CD14-positive monocyte (primary cell): ENCODE data around the gene CHST11. TPM values are rescaled to one million over a fixed set of nuclear protein-coding genes. Genes with fewer than 3 reads are reported as not detected.

Experiments used
- DNase-seq, 3 donors: peaks; one replicate each; pipeline ENCODE4 v3.0.0-alpha.2; 2011 to 2022
- H2AFZ ChIP-seq: 2 replicates; pipeline ENCODE4 v1.6.0; 2012; ENCODE audit warnings: mild to moderate bottlenecking, low read depth, low read length, inconsistent platforms; ENCODE audit not compliant: insufficient read depth, poor library complexity, severe bottlenecking
- H3K27ac ChIP-seq, 2 donors: 1 replicate in 1 of 2; 2 replicates in 1 of 2; pipeline ENCODE4 v1.5.1; 2012 to 2013; ENCODE audit warnings: low read length in 2 of 2, control low read depth in 1 of 2, inconsistent platforms in 1 of 2, low read depth in 1 of 2, mild to moderate bottlenecking in 1 of 2
- H3K27me3 ChIP-seq, 2 donors: one replicate each; pipeline versions ENCODE4 v1.6.0 to v1.6.1; 2011 to 2013; ENCODE audit warnings: low read length in 2 of 2; ENCODE audit not compliant: control insufficient read depth in 2 of 2, insufficient read depth in 2 of 2
- H3K36me3 ChIP-seq, 2 donors: replicated peaks in 1 of 2; 1 replicate in 1 of 2; 2 replicates in 1 of 2; pipeline versions ENCODE4 v1.5.1 to v1.6.1; 2012 to 2013; ENCODE audit warnings: low read length in 2 of 2, control low read depth in 1 of 2, inconsistent platforms in 1 of 2, mild to moderate bottlenecking in 1 of 2; ENCODE audit not compliant: insufficient read depth in 2 of 2, control insufficient read depth in 1 of 2
- H3K4me1 ChIP-seq, 2 donors: 1 replicate in 1 of 2; 2 replicates in 1 of 2; pipeline versions ENCODE4 v1.5.1 to v1.6.1; 2012 to 2013; ENCODE audit warnings: low read length in 2 of 2, control low read depth in 1 of 2, inconsistent platforms in 1 of 2, mild to moderate bottlenecking in 1 of 2, moderate library complexity in 1 of 2; ENCODE audit not compliant: insufficient read depth in 2 of 2, control insufficient read depth in 1 of 2
- H3K4me2 ChIP-seq: replicated peaks from 2 replicates; pipeline ENCODE3; 2012; ENCODE audit warnings: low read length, moderate library complexity, mild to moderate bottlenecking; ENCODE audit not compliant: poor library complexity, severe bottlenecking; ENCODE audit errors: extremely low read depth
- H3K4me3 ChIP-seq, 3 experiments: fragments of 200-600 bp in 1 of 3; sonication (generic) in 1 of 3; replicated peaks in 1 of 3; 1 replicate in 2 of 3; 2 replicates in 1 of 3; pipeline ENCODE4 v1.5.1; 2011 to 2013; ENCODE audit warnings: low read length in 3 of 3, mild to moderate bottlenecking in 3 of 3, control low read depth in 2 of 3, low read depth in 2 of 3, inconsistent platforms in 1 of 3, moderate library complexity in 1 of 3
- H3K79me2 ChIP-seq: 2 replicates; pipeline ENCODE4 v1.6.0; 2012; ENCODE audit warnings: mild to moderate bottlenecking, control low read depth, inconsistent platforms, low read length, moderate library complexity; ENCODE audit not compliant: insufficient read depth
- H3K9ac ChIP-seq: 2 replicates; pipeline ENCODE4 v1.6.0; 2017; ENCODE audit warnings: low read length, mild to moderate bottlenecking; ENCODE audit not compliant: insufficient read depth, poor library complexity, severe bottlenecking
- H3K9me3 ChIP-seq, 2 donors: replicated peaks in 1 of 2; 1 replicate in 1 of 2; 2 replicates in 1 of 2; pipeline versions ENCODE4 v1.5.1 to v1.6.1; 2012 to 2013; ENCODE audit warnings: low read length in 2 of 2, control low read depth in 1 of 2; ENCODE audit not compliant: control insufficient read depth in 1 of 2, insufficient read depth in 1 of 2
- H4K20me1 ChIP-seq: 2 replicates; pipeline ENCODE4 v1.6.0; 2012; ENCODE audit warnings: mild to moderate bottlenecking, low read length, control low read depth, moderate library complexity; ENCODE audit not compliant: insufficient read depth
- H3K27ac Mint-ChIP-seq, 7 donors: one replicate each; pipeline ENCODE4 v1.8.0; 2020; ENCODE audit warnings: mild to moderate bottlenecking in 7 of 7, mixed read lengths in 7 of 7, moderate library complexity in 6 of 7, inconsistent platforms in 2 of 7
- H3K27me3 Mint-ChIP-seq, 3 donors: one replicate each; pipeline ENCODE4 v1.8.0; 2021 to 2022; ENCODE audit warnings: low read depth in 3 of 3, mild to moderate bottlenecking in 3 of 3, mixed read lengths in 3 of 3, moderate library complexity in 3 of 3, inconsistent platforms in 1 of 3
- H3K36me3 Mint-ChIP-seq, 2 donors: one replicate each; pipeline ENCODE4 v1.8.0; 2020; ENCODE audit warnings: mixed read lengths in 2 of 2, inconsistent platforms in 1 of 2, mild to moderate bottlenecking in 1 of 2
- H3K4me1 Mint-ChIP-seq: one replicate; pipeline ENCODE4 v1.8.0; 2020; ENCODE audit warnings: mild to moderate bottlenecking, mixed read lengths
- H3K4me3 Mint-ChIP-seq, 2 donors: one replicate each; pipeline ENCODE4 v1.8.0; 2020; ENCODE audit warnings: mild to moderate bottlenecking in 2 of 2, mixed read lengths in 2 of 2, moderate library complexity in 1 of 2
- H3K9me3 Mint-ChIP-seq, 7 donors: one replicate each; pipeline ENCODE4 v1.8.0; 2020 to 2022; ENCODE audit warnings: mixed read lengths in 7 of 7, mild to moderate bottlenecking in 6 of 7, moderate library complexity in 6 of 7, inconsistent platforms in 2 of 7
- CTCF ChIP-seq: fragments of 200-600 bp; IDR thresholded peaks from one replicate; pipeline ENCODE4 v1.8.0; 2022; ENCODE audit warnings: antibody characterized with exemption, mild to moderate bottlenecking
- WGBS: methylation state at CpG from one replicate; pipeline ENCODE4 v1.1.5; 2013; ENCODE audit warnings: missing lambda C conversion rate; ENCODE audit not compliant: insufficient coverage; 5-methylcytosine and 5-hydroxymethylcytosine counted together
- intact Hi-C, 2 donors: fragments of 100-400 bp; cut with micrococcal nuclease; formaldehyde crosslinking; loops; one replicate each; pipeline versions ENCODE4 v1.15.0 to v1.15.1; 2023
- polyA plus RNA-seq, 3 donors: library from polyadenylated mRNA; depleted of rRNA in 1 of 3; unstranded in 2 of 3; stranded (reverse) in 1 of 3; fragments of 300-500 nt in 2 of 3; fragments of >200 nt in 1 of 3; fragmentation: Illumina TruSeq in 2 of 3; gene quantifications; 1 replicate in 2 of 3; 2 replicates in 1 of 3; pipeline ENCODE4 v1.2.3, GENCODE V29; 2012 to 2021

Gene CHST11
- polyA plus RNA-seq, 3 donors = 44.4 to 66.6 (median 48.4) TPM

GRCh38 chr12:104699489-104700190 is 242.9 kb downstream of the CHST11 start:
- H3K36me3 ChIP-seq = peaks cover 11 to 31% of the 10 kb centered on the region in 2 donors
- H3K79me2 ChIP-seq = peaks cover 90% of the 10 kb centered on the region
- Mint-ChIP-seq H3K27ac (peak overlapping the region; percentile 1 to 81 (median 42)), H3K4me3 (peak overlapping the region in 1 of 2 donors; percentile 46), H3K4me1 (peaks cover 34% of the 10 kb centered on the region), H3K27me3 (peaks cover 0 to 2% (median 0%) of the 10 kb centered on the region in 3 donors), H3K9me3 (peaks cover 0 to 1% (median 0%) of the 10 kb centered on the region in 7 donors), H3K36me3 (peaks cover 38 to 41% of the 10 kb centered on the region in 2 donors)
- H2AFZ ChIP-seq = no peak overlapping the region
- no peak overlapping the region for H3K4me3 ChIP-seq
- WGBS = 0% methylated on average over 1 of the region's 5 CpGs
- peaks cover 17 to 20% of the 10 kb centered on the region in 2 donors for H3K4me1 ChIP-seq
- TF ChIP-seq CTCF = no peak
- H3K4me2 ChIP-seq = no peak overlapping the region
- no peak overlapping the region for H3K9ac ChIP-seq
- intact Hi-C loops = no loop called here
- H3K27ac ChIP-seq = no peak overlapping the region
- peak in 1 of 3 donors; percentile 17 for DNase-seq
- no peaks in the 10 kb centered on the region for H3K9me3 ChIP-seq
- H3K27me3 ChIP-seq = no peaks in the 10 kb centered on the region
- H4K20me1 ChIP-seq = peaks cover 77% of the 10 kb centered on the region

DNA sequence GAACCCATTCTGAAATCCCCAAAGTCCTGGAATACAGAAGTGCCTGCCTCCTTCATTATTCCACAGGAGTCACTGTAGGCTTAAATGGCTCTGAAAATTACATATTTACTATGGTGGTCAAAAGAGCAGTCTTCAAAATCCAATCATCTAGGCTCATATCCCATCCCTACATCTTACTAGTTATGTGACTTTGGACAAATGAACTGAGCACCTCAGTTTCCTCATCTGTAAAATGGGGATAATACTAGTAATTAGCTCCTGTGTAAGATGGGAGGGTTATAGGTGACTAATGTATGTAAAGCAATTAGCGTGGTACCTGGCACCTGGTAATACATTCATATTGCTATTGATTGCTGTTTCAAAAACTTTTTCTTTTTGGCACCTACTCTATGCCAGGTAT is 243.6 kb downstream of the CHST11 start:
- H3K9me3 Mint-ChIP-seq = peaks cover 0 to 1% (median 0%) of the 10 kb centered on the region in 7 donors
- peaks cover 27% of the 10 kb centered on the region for H3K4me1 Mint-ChIP-seq
- Histone ChIP-seq H3K36me3 (peaks cover 11 to 31% of the 10 kb centered on the region in 2 donors), H3K27ac (no peak overlapping the region), H3K4me2 (no peak overlapping the region), H3K27me3 (no peaks in the 10 kb centered on the region), H3K9ac (no peak overlapping the region), H3K79me2 (peaks cover 92% of the 10 kb centered on the region), H4K20me1 (peaks cover 77% of the 10 kb centered on the region), H3K4me3 (no peak overlapping the region), H3K4me1 (peaks cover 10 to 16% of the 10 kb centered on the region in 2 donors), H2AFZ (no peak overlapping the region), H3K9me3 (no peaks in the 10 kb centered on the region)
- no peak for DNase-seq
- intact Hi-C loops = no loop called here
- no peak overlapping the region for H3K4me3 Mint-ChIP-seq
- H3K36me3 Mint-ChIP-seq = peaks cover 39 to 45% of the 10 kb centered on the region in 2 donors
- WGBS = no CpG with 5 or more reads among the region's 1 CpG
- H3K27me3 Mint-ChIP-seq = peaks cover 0 to 2% (median 0%) of the 10 kb centered on the region in 3 donors
- no peak overlapping the region for H3K27ac Mint-ChIP-seq
- no peak for TF ChIP-seq CTCF
